Epithelial cell of esophagus (primary cell): ENCODE results near the gene PPP6R1.

Experiments used
- DNase-seq: peaks from one replicate; pipeline ENCODE4 v3.0.0; 2010; ENCODE audit warnings: low read depth
- H3K4me3 ChIP-seq: 2 replicates; pipeline ENCODE4 v1.5.1; 2011; ENCODE audit warnings: mild to moderate bottlenecking, low read length, control low read depth
- TF ChIP-seq, protein P1 (sequence below): IDR thresholded peaks from 2 replicates; pipeline ENCODE4 v1.5.1; 2011; ENCODE audit warnings: low read depth, mild to moderate bottlenecking, low read length, control low read depth, inconsistent platforms; ENCODE audit not compliant: insufficient read depth; ENCODE audit errors: missing control alignments

The PPP6R1 gene, protein sequence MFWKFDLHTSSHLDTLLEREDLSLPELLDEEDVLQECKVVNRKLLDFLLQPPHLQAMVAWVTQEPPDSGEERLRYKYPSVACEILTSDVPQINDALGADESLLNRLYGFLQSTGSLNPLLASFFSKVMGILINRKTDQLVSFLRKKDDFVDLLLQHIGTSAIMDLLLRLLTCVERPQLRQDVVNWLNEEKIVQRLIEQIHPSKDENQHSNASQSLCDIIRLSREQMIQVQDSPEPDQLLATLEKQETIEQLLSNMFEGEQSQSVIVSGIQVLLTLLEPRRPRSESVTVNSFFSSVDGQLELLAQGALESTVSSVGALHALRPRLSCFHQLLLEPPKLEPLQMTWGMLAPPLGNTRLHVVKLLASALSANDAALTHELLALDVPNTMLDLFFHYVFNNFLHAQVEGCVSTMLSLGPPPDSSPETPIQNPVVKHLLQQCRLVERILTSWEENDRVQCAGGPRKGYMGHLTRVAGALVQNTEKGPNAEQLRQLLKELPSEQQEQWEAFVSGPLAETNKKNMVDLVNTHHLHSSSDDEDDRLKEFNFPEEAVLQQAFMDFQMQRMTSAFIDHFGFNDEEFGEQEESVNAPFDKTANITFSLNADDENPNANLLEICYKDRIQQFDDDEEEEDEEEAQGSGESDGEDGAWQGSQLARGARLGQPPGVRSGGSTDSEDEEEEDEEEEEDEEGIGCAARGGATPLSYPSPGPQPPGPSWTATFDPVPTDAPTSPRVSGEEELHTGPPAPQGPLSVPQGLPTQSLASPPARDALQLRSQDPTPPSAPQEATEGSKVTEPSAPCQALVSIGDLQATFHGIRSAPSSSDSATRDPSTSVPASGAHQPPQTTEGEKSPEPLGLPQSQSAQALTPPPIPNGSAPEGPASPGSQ

DNA sequence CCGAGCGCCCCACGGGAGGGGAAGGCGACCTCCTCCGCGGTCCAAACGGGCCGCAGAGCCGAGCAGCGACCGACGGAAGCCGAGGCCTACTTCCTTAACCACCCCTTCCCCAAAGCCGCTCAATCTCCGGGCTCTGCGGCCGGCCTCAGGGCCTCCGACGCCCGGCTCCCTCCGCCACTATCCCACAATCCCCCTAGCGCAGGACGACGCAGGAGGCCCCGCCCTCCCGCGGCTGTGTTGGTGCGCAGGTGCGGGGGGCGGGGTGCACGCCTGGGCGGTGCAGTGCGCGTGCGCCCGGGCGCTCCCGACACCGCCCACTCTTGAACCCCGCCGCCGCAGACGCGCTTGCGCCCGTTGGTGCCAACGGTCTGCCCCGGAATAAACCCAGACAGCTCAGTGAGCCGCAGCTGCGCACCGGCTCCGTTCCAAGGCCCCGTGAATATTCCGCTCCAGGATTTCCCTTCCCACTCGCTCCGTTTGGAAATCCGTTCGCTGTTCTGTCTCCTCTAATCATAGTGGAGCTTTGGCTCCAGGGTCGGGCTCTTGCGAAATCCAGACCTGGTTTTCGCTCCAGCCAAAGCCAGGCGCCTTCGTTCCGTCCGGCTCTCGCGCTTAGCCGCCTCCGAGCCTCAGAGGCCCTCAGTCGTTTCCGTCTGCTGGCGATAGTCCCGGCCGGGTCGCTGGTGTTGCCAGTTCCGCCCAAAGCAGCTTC, at the start of gene PPP6R1:
Gene PPP6R1, minus strand, starts transcription at position 190 of the 712 bp plus-strand sequence. CDS start 11,914 bp downstream, outside the sequence.
- H3K4me3 ChIP-seq, result peak within 1 kb of the TSS; percentile 72
- TF ChIP-seq, protein P1, sequence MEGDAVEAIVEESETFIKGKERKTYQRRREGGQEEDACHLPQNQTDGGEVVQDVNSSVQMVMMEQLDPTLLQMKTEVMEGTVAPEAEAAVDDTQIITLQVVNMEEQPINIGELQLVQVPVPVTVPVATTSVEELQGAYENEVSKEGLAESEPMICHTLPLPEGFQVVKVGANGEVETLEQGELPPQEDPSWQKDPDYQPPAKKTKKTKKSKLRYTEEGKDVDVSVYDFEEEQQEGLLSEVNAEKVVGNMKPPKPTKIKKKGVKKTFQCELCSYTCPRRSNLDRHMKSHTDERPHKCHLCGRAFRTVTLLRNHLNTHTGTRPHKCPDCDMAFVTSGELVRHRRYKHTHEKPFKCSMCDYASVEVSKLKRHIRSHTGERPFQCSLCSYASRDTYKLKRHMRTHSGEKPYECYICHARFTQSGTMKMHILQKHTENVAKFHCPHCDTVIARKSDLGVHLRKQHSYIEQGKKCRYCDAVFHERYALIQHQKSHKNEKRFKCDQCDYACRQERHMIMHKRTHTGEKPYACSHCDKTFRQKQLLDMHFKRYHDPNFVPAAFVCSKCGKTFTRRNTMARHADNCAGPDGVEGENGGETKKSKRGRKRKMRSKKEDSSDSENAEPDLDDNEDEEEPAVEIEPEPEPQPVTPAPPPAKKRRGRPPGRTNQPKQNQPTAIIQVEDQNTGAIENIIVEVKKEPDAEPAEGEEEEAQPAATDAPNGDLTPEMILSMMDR, result no peak
- DNase-seq, result peak; percentile 99

DNA sequence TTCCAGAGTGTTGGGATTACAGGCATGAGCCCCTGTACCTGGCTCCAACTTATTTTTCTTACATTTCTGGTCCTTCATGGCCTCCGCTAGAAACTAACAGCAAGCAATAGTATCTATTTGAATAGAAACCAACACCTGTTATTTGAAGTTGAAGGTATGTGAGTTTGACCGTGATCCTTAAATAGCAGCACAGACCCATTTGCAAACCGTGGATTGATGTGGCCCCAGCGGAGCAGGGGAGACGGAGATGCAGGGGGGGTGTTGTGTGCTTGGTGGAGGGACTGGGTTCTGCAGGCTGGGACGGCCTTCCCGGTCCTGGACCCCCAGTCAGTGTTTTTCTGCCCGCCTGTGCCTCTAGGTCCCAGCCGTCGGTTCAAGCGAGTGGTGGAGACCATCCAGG, 49.5 kb upstream of the PPP6R1 start:
- H3K4me3 ChIP-seq, result no peak overlapping the region
- TF ChIP-seq, protein P1, result no peak
- no peak for DNase-seq

DNA sequence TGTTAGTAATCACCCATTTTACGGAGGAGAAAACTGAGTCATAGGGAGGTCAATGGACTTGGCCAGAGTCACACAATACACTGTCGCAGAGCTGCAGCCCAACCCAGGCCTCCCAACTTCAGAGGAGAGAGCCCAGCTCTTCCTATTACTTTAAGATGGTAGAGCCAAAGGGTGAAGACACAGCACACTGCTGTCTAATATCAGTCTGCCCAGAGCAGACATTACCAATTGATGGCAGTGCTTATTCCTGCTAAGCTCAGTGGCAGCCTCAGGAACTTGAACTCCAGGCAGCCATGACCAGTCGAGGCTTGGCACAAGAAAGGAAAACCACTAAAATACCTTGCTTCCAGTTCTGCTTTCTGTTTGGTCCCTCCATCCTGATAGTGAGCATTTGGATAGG, 47.9 kb upstream of the PPP6R1 start:
- TF ChIP-seq, protein P1, result no peak
- DNase-seq, result no peak
- no peak overlapping the region for H3K4me3 ChIP-seq

DNA sequence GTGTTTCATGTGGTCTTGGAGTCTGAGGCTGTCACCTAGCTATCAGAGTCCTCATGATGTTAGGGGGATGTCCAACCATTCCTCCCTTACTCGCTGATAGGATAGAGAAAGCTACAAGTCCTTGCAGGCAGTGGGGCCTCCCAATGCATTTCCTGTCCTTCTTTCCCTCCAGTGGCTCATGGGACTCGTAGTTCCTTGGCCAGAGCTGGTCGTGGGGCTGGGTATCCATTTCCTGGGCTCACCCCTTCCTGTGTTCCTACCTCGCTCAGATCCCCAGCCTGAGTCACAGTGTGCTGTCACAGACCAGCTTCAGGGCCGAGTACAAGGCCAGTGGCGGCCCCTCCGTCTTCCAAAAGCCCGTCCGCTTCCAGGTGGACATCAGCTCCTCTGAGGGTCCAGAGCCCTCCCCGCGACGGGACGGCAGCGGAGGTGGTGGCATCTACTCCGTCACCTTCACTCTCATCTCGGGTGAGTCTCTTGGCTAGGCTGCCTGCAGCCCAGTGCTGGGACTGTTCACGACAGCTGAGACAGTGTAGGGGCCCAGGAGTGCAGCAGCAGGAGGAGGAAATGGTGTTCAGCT, 47.3 kb upstream of the PPP6R1 start:
- TF ChIP-seq, protein P1, result no peak

DNA sequence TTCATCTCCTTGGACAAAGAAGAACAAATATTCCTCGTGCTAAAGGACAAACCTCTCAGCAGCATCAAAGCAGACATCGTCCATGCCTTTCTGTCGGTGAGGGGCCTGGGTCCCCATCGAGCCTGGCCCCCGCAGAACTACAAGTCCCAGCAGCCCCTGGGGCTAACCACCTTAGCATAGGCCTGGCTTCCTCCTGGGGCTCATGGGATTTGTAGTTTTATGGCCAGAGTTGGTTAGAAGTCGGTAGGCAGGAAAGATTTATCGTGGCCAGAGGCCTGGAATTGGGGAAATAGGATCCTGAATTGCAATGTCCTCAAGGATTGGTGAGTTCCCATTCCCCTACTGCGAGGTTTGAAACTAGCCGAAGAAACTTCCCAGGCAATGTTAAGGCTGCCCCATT, 46.7 kb upstream of the PPP6R1 start:
- TF ChIP-seq, protein P1, result no peak

More for the DNA sequence above, 47.3 kb upstream of the PPP6R1 start:
- H3K4me3 ChIP-seq, result no peak overlapping the region
- DNase-seq, result no peak

DNA sequence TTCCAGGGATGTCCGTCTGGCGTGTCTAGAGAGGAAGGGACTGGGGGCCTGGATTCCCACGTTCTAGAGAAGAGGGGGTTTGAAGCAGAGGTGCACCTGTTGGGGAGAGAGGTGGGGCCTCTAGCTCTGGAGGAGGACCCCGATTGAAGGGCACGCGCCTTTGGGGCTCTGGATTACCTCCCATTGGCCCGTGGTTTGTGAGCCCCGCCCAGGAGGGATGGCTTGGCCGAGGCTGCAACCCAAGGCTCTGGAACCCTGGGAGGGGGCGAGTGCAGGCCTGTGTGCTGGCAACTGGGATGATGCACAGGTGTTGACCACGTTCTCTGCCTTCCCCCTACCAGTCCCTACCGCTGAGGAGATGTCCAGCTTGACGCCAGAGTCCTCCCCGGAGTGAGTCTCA, 46.2 kb upstream of the PPP6R1 start:
- TF ChIP-seq, protein P1, result no peak
- no peak overlapping the region for H3K4me3 ChIP-seq
- DNase-seq, result no peak

More for the DNA sequence above, 46.7 kb upstream of the PPP6R1 start:
- no peak overlapping the region for H3K4me3 ChIP-seq
- peak; percentile 46 for DNase-seq
